ENCODE results near the gene SORCS2.

SORCS2 gene

DNA sequence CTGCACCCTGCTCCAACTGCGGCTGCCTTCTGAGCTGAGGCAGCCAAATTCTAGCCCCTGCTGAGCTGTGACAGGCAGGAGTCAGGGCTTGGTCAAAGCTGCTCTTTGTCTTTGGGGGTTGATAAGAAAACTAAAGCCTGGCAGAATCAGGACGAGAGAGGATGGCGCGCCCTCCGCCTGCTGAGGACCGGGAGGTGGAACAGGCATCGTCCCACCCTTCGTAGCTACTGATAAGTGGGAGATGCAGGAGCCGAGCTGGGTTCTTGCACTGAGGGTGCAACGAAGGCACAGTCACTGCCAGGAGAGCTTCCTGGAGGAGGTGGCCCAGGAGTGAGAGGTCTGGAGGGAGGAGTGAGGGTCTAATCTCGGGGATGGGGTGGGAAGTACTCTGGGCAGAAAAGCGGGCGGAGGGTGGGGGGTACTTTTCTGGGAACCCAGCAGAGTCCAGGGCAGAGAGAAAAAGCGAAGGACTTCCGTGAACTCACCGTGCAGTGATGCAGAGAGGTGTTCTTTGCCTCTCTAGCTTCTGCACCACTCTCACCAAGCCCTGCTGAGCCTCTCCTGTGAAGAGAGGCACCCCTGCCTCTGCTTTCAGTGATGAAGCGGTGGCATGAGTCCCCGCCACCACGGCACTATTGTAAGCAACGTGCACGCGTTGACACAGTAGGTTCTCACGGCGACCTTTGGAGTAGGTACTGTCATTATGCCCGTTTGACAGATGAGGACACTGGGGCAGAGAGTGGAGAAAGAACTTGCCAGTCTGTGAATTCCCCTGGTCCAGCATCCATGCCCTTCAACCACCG lies 107.8 kb downstream of the SORCS2 start:
- H3K4me2 ChIP-seq (ENCODE audit: insufficient read depth, low read length), result no peak overlapping the region

DNA sequence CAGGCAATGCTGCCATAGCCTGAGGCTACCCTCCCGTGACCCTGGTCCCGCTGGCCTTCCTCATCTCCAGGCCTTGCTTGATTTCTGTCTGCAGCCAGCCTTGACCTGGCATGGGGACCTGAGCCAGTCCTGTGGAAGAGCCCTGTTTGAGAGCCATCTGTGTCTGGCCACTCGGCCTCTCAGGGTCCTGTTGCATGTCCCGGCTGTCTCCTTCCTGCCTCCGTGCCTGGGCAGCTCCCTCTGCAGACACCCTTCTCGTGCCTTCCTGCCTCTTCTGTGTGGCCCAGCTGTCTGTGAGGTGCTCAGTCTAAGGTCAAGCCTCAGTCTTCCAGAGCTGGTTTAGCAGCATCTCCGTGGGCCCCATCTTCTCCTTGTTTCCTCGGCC lies 108.4 kb downstream of the SORCS2 start:
- H3K9me3 ChIP-seq (ENCODE audit: insufficient read depth, low read length, severe bottlenecking), result no peaks in the 10 kb centered on the region
- TF ChIP-seq EZH2 (IDR thresholded peaks at IDR 0.05; ENCODE audit: borderline replicate concordance, low read depth, low read length, severe bottlenecking) (no peak), CTCF (IDR thresholded peaks at IDR 0.05; ENCODE audit: borderline replicate concordance, extremely low read depth, low read length, poor library complexity, severe bottlenecking) (no peak)
- H3K4me1 ChIP-seq (ENCODE audit: insufficient read depth, low read length), result no peaks in the 10 kb centered on the region
- H3K79me2 ChIP-seq (ENCODE audit: insufficient read depth, low read length), result no peaks in the 10 kb centered on the region
- H4K20me1 ChIP-seq (ENCODE audit: insufficient read depth, low read length), result no peaks in the 10 kb centered on the region
- no peak overlapping the region for H2AFZ ChIP-seq (ENCODE audit: low read depth, low read length)
- no peak for ATAC-seq (ENCODE audit: insufficient read depth, low read depth)
- no peaks in the 10 kb centered on the region for H3K36me3 ChIP-seq (ENCODE audit: insufficient read depth, low read length)
- no peak overlapping the region for H3K4me2 ChIP-seq (ENCODE audit: insufficient read depth, low read length)
- H3K27ac ChIP-seq (ENCODE audit: low read length), result no peak overlapping the region
- H3K4me3 ChIP-seq (ENCODE audit: low read depth in 1 of 2, low read length in 2 of 2), result no peak overlapping the region
- no peak for DNase-seq
- peaks cover 9% of the 10 kb centered on the region for H3K27me3 ChIP-seq (ENCODE audit: insufficient read depth, low read length, poor library complexity)
- no peak overlapping the region for H3K9ac ChIP-seq (ENCODE audit: low read depth, low read length)

More for the DNA sequence above, 107.8 kb downstream of the SORCS2 start:
- no peak for DNase-seq
- no peaks in the 10 kb centered on the region for H3K4me1 ChIP-seq (ENCODE audit: insufficient read depth, low read length)
- H3K36me3 ChIP-seq (ENCODE audit: insufficient read depth, low read length), result no peaks in the 10 kb centered on the region
- H3K27me3 ChIP-seq (ENCODE audit: insufficient read depth, low read length, poor library complexity), result peaks cover 9% of the 10 kb centered on the region
- H3K9ac ChIP-seq (ENCODE audit: low read depth, low read length), result no peak overlapping the region
- H3K9me3 ChIP-seq (ENCODE audit: insufficient read depth, low read length, severe bottlenecking), result no peaks in the 10 kb centered on the region
- H3K79me2 ChIP-seq (ENCODE audit: insufficient read depth, low read length), result no peaks in the 10 kb centered on the region
- ATAC-seq (ENCODE audit: insufficient read depth, low read depth), result no peak
- no peak for TF ChIP-seq EZH2 (IDR thresholded peaks at IDR 0.05; ENCODE audit: borderline replicate concordance, low read depth, low read length, severe bottlenecking)
- TF ChIP-seq CTCF (IDR thresholded peaks at IDR 0.05; ENCODE audit: borderline replicate concordance, extremely low read depth, low read length, poor library complexity, severe bottlenecking), result no peak
- H2AFZ ChIP-seq (ENCODE audit: low read depth, low read length), result no peak overlapping the region
- no peak overlapping the region for H3K4me3 ChIP-seq (ENCODE audit: low read depth in 1 of 2, low read length in 2 of 2)
- H4K20me1 ChIP-seq (ENCODE audit: insufficient read depth, low read length), result no peaks in the 10 kb centered on the region
- no peak overlapping the region for H3K27ac ChIP-seq (ENCODE audit: low read length)

- no peak overlapping the region for H3K27ac ChIP-seq (ENCODE audit: low read length)
- H3K36me3 ChIP-seq (ENCODE audit: insufficient read depth, low read length), result no peaks in the 10 kb centered on the region
- H3K9me3 ChIP-seq (ENCODE audit: insufficient read depth, low read length, severe bottlenecking), result no peaks in the 10 kb centered on the region
- peaks cover 10% of the 10 kb centered on the region for H3K27me3 ChIP-seq (ENCODE audit: insufficient read depth, low read length, poor library complexity)
- no peak for TF ChIP-seq CTCF (IDR thresholded peaks at IDR 0.05; ENCODE audit: borderline replicate concordance, extremely low read depth, low read length, poor library complexity, severe bottlenecking)
- TF ChIP-seq EZH2 (IDR thresholded peaks at IDR 0.05; ENCODE audit: borderline replicate concordance, low read depth, low read length, severe bottlenecking), result no peak
- H3K4me2 ChIP-seq (ENCODE audit: insufficient read depth, low read length), result no peak overlapping the region
- ATAC-seq (ENCODE audit: insufficient read depth, low read depth) (no peak), DNase-seq (no peak)
- H3K4me1 ChIP-seq (ENCODE audit: insufficient read depth, low read length), result no peaks in the 10 kb centered on the region
- H4K20me1 ChIP-seq (ENCODE audit: insufficient read depth, low read length), result no peaks in the 10 kb centered on the region
- no peak overlapping the region for H2AFZ ChIP-seq (ENCODE audit: low read depth, low read length)
- H3K79me2 ChIP-seq (ENCODE audit: insufficient read depth, low read length), result no peaks in the 10 kb centered on the region
- H3K9ac ChIP-seq (ENCODE audit: low read depth, low read length), result no peak overlapping the region
- H3K4me3 ChIP-seq (ENCODE audit: low read depth in 1 of 2, low read length in 2 of 2), result no peak overlapping the region
These were observed 108.9 kb downstream of the SORCS2 start for GRCh38 chr4:7301126-7301785.
